SJSA1 (cell line): ENCODE measurements around the gene RALGPS1. TPM values are rescaled to one million over a fixed set of nuclear protein-coding genes. Genes with fewer than 3 reads are reported as not detected.

ENCODE experiments used
- DNase-seq, 2 experiments: peaks; one replicate each; pipeline ENCODE4 v3.0.0-alpha.2; 2015 to 2020; ENCODE audit warnings: low spot score in 2 of 2, low read depth in 1 of 2
- H3K27ac ChIP-seq: fragments of 250-450 bp; sonication (Bioruptor Pico); 2 replicates; pipeline ENCODE4 v1.5.1; 2020; ENCODE audit warnings: mild to moderate bottlenecking, moderate library complexity
- H3K27me3 ChIP-seq: fragments of 250-450 bp; sonication (Bioruptor Pico); replicated peaks from 2 replicates; pipeline ENCODE4 v1.5.1; 2020; ENCODE audit warnings: mild to moderate bottlenecking, moderate library complexity
- H3K36me3 ChIP-seq: fragments of 250-450 bp; sonication (Bioruptor Pico); 2 replicates; pipeline ENCODE4 v1.5.1; 2020; ENCODE audit warnings: mild to moderate bottlenecking
- H3K4me1 ChIP-seq: fragments of 250-450 bp; sonication (Bioruptor Pico); replicated peaks from 2 replicates; pipeline ENCODE4 v1.6.1; 2021; ENCODE audit warnings: mild to moderate bottlenecking
- H3K4me3 ChIP-seq: fragments of 250-450 bp; sonication (Bioruptor Pico); 2 replicates; pipeline ENCODE4 v1.5.1; 2020; ENCODE audit warnings: mild to moderate bottlenecking
- H3K9me3 ChIP-seq: fragments of 250-450 bp; sonication (Bioruptor Pico); replicated peaks from 2 replicates; pipeline ENCODE4 v1.5.1; 2020; ENCODE audit warnings: mild to moderate bottlenecking
- total RNA-seq: library from RNA; depleted of rRNA; stranded (reverse); fragments of >200 nt; shearing (Covaris generic); gene quantifications from 2 replicates; pipeline ENCODE4 v1.2.3, GENCODE V29; 2014

Gene RALGPS1
- total RNA-seq, 1 experiment from 2014 or later, result 2.4 TPM

GRCh38 chr9:127056446-127056845, 141.9 kb downstream of the RALGPS1 start:
- no peak overlapping the region for H3K27ac ChIP-seq
- H3K27me3 ChIP-seq, result no peaks in the 10 kb centered on the region
- H3K36me3 ChIP-seq, result no peaks in the 10 kb centered on the region
- no peaks in the 10 kb centered on the region for H3K9me3 ChIP-seq
- no peak overlapping the region for H3K4me3 ChIP-seq
- no peak for DNase-seq
- no peaks in the 10 kb centered on the region for H3K4me1 ChIP-seq

- no peak overlapping the region for H3K27ac ChIP-seq
- H3K4me1 ChIP-seq, result no peaks in the 10 kb centered on the region
- H3K36me3 ChIP-seq, result no peaks in the 10 kb centered on the region
- H3K4me3 ChIP-seq, result no peak overlapping the region
- no peaks in the 10 kb centered on the region for H3K27me3 ChIP-seq
- DNase-seq, result no peak
- H3K9me3 ChIP-seq, result no peaks in the 10 kb centered on the region
Observed at GRCh38 chr9:127058011-127058644, 143.5 kb downstream of the RALGPS1 start.

- Histone ChIP-seq H3K4me1 (no peaks in the 10 kb centered on the region), H3K4me3 (no peak overlapping the region), H3K27me3 (no peaks in the 10 kb centered on the region), H3K27ac (no peak overlapping the region), H3K9me3 (no peaks in the 10 kb centered on the region), H3K36me3 (no peaks in the 10 kb centered on the region)
- no peak for DNase-seq
Observed at GRCh38 chr9:127058645-127059021, 144.1 kb downstream of the RALGPS1 start.

- H3K36me3 ChIP-seq, result no peaks in the 10 kb centered on the region
Observed at GRCh38 chr9:127059030-127059429, 144.4 kb downstream of the RALGPS1 start.

GRCh38 chr9:127059765-127060361, 145.3 kb downstream of the RALGPS1 start:
- DNase-seq, result no peak
- Histone ChIP-seq H3K36me3 (no peaks in the 10 kb centered on the region), H3K27me3 (no peaks in the 10 kb centered on the region), H3K9me3 (no peaks in the 10 kb centered on the region), H3K27ac (no peak overlapping the region), H3K4me3 (no peak overlapping the region), H3K4me1 (no peaks in the 10 kb centered on the region)

More at GRCh38 chr9:127059030-127059429, 144.4 kb downstream of the RALGPS1 start:
- Histone ChIP-seq H3K9me3 (no peaks in the 10 kb centered on the region), H3K27ac (no peak overlapping the region), H3K27me3 (no peaks in the 10 kb centered on the region), H3K4me1 (no peaks in the 10 kb centered on the region), H3K4me3 (no peak overlapping the region)
- no peak for DNase-seq

- Histone ChIP-seq H3K27ac (no peak overlapping the region), H3K4me3 (no peak overlapping the region), H3K36me3 (no peaks in the 10 kb centered on the region), H3K4me1 (no peaks in the 10 kb centered on the region), H3K9me3 (no peaks in the 10 kb centered on the region), H3K27me3 (no peaks in the 10 kb centered on the region)
- no peak for DNase-seq
Observed at GRCh38 chr9:127061411-127061810, 146.8 kb downstream of the RALGPS1 start.

- Histone ChIP-seq H3K27me3 (no peaks in the 10 kb centered on the region), H3K36me3 (no peaks in the 10 kb centered on the region), H3K4me3 (no peak overlapping the region), H3K27ac (no peak overlapping the region), H3K9me3 (no peaks in the 10 kb centered on the region), H3K4me1 (no peaks in the 10 kb centered on the region)
- no peak for DNase-seq
Observed at GRCh38 chr9:127064335-127064734, 149.8 kb downstream of the RALGPS1 start.

- H3K4me3 ChIP-seq, result no peak overlapping the region
- no peak for DNase-seq
- H3K27ac ChIP-seq, result no peak overlapping the region
- H3K36me3 ChIP-seq, result no peaks in the 10 kb centered on the region
- no peaks in the 10 kb centered on the region for H3K27me3 ChIP-seq
- no peaks in the 10 kb centered on the region for H3K9me3 ChIP-seq
- H3K4me1 ChIP-seq, result no peaks in the 10 kb centered on the region
Observed at GRCh38 chr9:127065592-127065991, 151.0 kb downstream of the RALGPS1 start.

- Histone ChIP-seq H3K9me3 (no peaks in the 10 kb centered on the region), H3K27me3 (no peaks in the 10 kb centered on the region), H3K4me1 (no peaks in the 10 kb centered on the region), H3K27ac (no peak overlapping the region), H3K36me3 (no peaks in the 10 kb centered on the region), H3K4me3 (no peak overlapping the region)
- DNase-seq, result no peak
Observed at GRCh38 chr9:127066060-127066850, 151.7 kb downstream of the RALGPS1 start.

- H3K4me3 ChIP-seq, result no peak overlapping the region
- no peak for DNase-seq
- H3K4me1 ChIP-seq, result no peaks in the 10 kb centered on the region
- H3K36me3 ChIP-seq, result no peaks in the 10 kb centered on the region
- H3K27me3 ChIP-seq, result no peaks in the 10 kb centered on the region
- no peak overlapping the region for H3K27ac ChIP-seq
- no peaks in the 10 kb centered on the region for H3K9me3 ChIP-seq
Observed at GRCh38 chr9:127066851-127067136, 152.2 kb downstream of the RALGPS1 start.

- DNase-seq, result no peak
- Histone ChIP-seq H3K4me1 (no peaks in the 10 kb centered on the region), H3K27ac (no peak overlapping the region), H3K4me3 (no peak overlapping the region), H3K27me3 (no peaks in the 10 kb centered on the region), H3K36me3 (no peaks in the 10 kb centered on the region), H3K9me3 (peaks cover 3% of the 10 kb centered on the region; the same call in 1 of the 2 replicates)
Observed at GRCh38 chr9:127067603-127068220, 153.1 kb downstream of the RALGPS1 start.

GRCh38 chr9:127074561-127075548, 160.3 kb downstream of the RALGPS1 start:
- Histone ChIP-seq H3K27ac (no peak overlapping the region), H3K4me3 (no peak overlapping the region), H3K36me3 (no peaks in the 10 kb centered on the region), H3K4me1 (no peaks in the 10 kb centered on the region), H3K9me3 (peaks cover 3% of the 10 kb centered on the region; the same call in 1 of the 2 replicates), H3K27me3 (no peaks in the 10 kb centered on the region)
- no peak for DNase-seq
